Left hindlimb (tissue), 1 donor: Measurements from ENCODE around the gene HMCES.

Source experiments
- DNase-seq: peaks from one replicate; pipeline ENCODE4 v3.0.0-alpha.2; 2018

HMCES gene

GRCh38 chr3:129278439-129278965, at the start of gene HMCES:
HMCES (plus strand) TSS chr3:129278870; CDS start chr3:129279733, 863 bp downstream.
- peak; percentile 94 for DNase-seq

GRCh38 chr3:129228891-129229585, 49.6 kb upstream of the HMCES start:
- DNase-seq, result no peak

GRCh38 chr3:129230311-129231019, 48.2 kb upstream of the HMCES start:
- no peak for DNase-seq

GRCh38 chr3:129231331-129232119, 47.1 kb upstream of the HMCES start:
- no peak for DNase-seq

DNA sequence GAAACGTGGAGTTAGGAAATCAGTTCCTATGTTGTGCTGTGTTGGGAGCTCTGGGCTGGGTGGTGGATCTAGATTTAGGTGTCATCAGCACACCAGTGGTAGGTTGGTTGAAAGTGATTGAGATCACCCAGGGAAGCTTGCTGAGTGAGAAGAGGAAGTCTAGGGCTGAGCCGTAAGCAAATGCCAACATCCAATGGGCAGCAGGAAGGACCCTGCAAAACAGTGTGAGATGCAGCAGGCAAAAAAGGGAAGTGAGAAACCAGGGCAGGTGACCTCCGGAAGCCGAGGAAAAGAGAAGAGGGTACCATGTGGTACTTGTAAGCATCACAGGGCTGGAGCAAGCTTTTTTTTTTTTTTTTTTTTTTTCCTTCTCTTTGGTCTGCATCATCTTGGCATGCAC, 45.1 kb upstream of the HMCES start:
- DNase-seq, result no peak

- no peak for DNase-seq
Observed at GRCh38 chr3:129234441-129234840, 44.2 kb upstream of the HMCES start.

- no peak for DNase-seq
Observed at GRCh38 chr3:129235344-129235917, 43.2 kb upstream of the HMCES start.

GRCh38 chr3:129238945-129239705, 39.5 kb upstream of the HMCES start:
- no peak for DNase-seq

DNA sequence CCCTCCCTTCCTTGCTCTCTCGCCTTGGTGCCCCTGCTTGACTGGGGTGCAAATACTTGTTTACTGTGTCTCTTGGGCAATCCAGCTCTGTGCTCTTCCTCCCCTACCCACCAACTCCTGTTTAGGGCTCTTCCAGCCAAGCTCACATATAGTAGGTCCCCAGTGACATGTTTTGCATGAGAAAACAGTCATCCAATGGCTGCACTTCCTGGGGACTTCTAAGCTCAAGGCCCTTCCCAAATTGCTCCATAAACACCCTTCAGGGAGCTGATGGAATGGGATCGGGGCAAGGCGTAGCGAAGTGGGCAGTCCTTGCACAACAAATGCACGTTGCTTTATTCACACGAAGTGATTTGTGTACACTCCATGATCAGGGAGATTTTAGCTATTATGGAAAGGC, 38.7 kb upstream of the HMCES start:
- DNase-seq, result no peak

GRCh38 chr3:129240436-129240835, 38.2 kb upstream of the HMCES start:
- no peak for DNase-seq

DNA sequence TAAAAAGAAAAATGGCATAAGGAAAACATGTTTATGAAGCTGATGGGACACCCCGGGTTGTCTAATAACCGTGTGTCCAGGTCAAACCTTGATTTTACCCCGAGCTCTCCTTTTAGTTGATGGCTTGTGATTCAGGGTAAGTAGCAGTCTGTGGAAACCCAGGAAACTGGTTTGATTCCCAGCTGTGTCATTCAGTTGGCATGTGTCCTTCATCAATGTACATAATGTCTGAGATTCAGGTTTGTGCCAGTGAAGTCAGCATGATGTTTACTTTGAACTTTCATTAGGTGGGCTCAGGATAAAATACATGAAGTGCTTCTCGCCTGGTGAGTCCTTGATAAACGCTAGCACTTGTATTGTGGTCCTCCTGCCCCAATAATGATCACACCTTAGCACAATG, 33.5 kb upstream of the HMCES start:
- no peak for DNase-seq

DNA sequence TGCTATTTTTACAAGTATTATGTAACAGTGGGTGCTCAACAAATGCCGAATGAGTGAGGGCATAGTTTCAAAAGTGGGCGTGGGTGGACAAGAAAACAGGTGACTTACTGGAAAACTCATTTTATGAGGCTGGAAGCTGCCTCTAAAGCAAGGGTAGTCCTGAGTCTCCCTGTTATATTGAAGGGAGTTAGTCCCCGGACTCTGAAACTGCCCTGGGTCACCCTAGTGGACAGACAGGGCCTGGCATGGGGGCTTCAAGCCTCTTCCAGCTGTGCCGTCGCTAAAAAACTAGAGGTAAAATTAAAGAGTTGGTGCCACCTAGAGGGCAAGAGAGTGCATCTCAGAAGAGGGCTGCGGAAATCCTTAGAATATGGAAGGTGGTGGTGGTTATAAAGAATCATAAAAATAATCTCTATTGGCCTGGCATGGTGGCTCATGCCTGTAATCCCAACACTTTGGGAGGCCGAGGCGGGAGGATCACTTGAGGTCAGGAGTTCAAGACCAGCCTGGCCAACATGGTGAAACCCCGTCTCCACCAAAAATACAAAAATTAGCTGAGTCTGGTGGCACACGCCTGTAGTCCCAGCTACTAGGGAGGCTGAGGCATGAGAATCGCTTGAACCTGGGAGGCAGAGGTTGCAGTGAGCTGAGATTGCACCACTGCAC, 32.9 kb upstream of the HMCES start:
- peak; percentile 84 for DNase-seq

- DNase-seq, result no peak
Observed at GRCh38 chr3:129246636-129247035, 32.0 kb upstream of the HMCES start.

GRCh38 chr3:129248286-129248979, 30.2 kb upstream of the HMCES start:
- DNase-seq, result no peak

DNA sequence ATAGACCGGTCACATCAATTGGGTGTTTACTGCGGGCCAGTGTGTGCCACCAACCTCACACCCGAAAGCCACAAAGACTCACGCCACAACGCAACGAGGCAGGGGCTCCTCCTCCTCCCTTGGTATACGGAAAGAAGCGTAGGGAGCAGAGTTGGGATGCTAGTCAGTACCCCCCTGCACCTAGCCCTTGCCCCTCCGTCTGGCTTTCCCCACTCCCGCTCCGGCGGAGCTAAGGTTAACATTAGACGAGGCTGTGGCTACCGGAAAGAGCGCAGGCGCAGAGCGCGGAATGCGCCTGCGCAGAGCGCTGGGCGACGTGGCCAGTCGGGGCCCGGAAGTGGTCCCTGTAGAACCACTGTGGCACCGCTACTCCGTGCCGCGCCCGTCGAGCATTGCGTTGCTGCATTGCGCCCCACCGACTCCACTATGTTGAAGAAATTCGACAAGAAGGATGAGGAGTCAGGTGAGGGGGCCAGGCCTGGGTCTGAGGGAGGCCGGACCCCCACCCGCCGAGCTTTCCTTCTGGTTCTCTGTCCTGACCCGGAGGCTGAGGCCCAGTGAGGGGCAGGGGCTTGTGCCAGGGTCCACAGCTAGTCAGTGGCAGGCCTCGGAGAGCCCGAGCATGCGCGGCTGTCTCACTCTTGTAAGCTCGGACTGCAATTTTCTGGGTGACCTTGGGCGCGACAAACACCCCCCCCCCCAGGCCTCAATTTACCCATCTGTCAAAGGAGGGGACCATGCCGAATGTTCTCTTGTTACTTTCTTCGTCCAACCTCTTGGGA, 29.2 kb upstream of the HMCES start, which contains the start of gene COPG1:
Gene COPG1, plus strand, starts transcription at position 323 of the 782 bp plus-strand sequence. Its CDS starts 104 bp downstream, at position 427.
- peak; percentile 92 for DNase-seq

DNA sequence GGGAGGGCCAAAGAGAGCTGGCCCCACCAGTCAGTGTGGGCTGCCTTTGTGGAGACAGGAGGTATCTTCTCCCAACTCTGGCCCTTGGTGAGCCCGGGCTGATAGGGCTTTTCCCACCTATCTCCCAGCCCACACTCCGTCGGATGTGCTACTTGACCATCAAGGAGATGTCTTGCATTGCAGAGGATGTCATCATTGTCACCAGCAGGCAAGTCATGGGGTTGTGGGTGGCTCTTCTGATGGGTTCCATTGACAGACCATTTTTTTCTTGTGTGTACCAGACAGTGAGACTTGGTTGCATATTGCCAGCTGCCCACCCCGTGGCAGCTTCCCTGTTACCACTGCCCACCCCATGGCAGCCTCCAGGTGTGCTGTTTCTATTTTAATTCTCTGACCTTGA, 25.9 kb upstream of the HMCES start:
- no peak for DNase-seq

DNA sequence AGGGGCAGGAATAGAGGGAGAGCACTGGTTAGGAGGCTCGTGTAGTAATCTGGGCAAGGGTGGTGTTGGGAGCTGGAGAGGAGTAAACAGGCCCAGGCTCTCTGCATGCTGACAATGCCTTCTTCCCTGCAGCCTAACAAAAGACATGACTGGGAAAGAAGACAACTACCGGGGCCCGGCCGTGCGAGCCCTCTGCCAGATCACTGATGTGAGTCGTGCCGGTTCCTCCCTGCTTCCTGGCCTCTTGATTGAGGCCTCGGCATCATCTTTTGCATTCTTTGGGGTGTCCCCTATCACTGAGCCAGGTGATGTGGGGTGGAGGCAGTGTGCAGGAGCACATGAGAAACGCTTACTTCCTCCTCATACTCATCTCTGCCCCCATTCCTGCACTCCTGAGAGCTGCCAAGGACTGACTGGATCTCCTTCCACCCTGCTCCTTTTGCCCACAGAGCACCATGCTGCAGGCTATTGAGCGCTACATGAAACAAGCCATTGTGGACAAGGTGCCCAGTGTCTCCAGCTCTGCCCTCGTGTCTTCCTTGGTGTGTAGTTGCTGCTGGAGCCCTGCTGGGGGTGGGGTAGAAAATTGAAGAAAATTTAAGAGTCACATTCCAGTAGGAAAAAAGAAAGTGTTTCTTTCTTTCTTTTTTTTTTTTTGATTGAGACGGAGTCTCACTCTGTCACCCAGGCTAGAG, 24.0 kb upstream of the HMCES start:
- DNase-seq, result no peak

DNA sequence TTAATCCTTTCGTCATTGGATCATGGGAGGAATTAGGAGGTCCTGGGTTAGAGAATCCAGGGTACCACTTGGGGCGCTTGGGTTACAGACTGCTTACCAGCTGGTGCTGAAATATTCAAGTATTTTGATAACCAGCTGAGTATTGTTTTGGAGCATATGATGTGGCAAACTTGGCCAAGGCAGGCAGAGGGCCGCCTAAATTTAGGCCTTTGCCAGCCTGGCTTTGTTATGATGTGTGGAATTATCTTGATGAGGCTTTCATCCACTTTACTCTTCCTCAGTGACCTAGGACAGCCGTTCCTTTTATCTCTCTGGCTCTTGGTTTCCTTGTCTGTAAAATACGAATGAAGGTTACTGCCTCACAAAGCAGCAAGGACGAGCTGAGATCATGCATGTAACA, 22.4 kb upstream of the HMCES start:
- DNase-seq, result no peak

DNA sequence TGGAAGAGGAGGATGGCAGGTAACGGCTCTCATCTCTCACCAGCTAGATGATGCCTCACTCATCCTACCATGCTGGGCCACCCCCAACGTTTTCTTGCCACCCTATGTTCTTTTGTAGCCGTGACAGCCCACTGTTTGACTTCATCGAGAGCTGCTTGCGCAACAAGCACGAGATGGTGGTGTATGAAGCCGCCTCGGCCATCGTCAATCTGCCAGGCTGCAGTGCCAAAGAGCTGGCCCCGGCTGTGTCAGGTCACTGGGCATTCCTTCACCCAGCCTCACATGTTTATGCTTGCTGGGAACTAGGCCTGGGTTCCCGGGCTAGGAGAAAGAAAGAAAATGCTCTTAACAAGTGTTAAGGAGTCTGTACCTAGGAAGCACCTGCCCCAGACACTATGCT, 21.1 kb upstream of the HMCES start:
- no peak for DNase-seq
